Stimulated activated CD4-positive, alpha-beta T cell treated with anti-CD3 and anti-CD28 coated beads, Interleukin-2, amount 100 ng/mL, for 48 hours (primary cell): Measurements from ENCODE around the gene TTC24.
"Not testable (repeated sequence)": the region's sequence is repeated elsewhere in the genome, so short reads cannot be mapped to it uniquely, and the experiment has no call there.

Source experiments
- DNase-seq, 2 donors: peaks; one replicate each; pipeline ENCODE4 v3.0.0-alpha.2; 2020

TTC24 gene

GRCh38 chr1:156590326-156591180, 11.0 kb downstream of the TTC24 start:
- DNase-seq, result no peak

DNA sequence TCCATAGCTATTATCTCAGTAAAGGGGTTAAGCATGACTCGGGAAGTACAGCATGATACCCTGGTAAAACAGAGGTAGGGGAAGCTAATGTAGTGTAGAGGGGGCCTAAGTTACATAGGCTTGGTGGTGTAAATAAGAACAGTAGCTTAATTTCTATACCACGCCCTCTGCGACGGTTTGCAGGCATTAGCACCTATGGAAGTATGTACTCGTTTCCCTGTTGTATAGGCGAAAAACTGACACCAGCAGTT, 11.6 kb downstream of the TTC24 start:
- DNase-seq, result no peak

DNA sequence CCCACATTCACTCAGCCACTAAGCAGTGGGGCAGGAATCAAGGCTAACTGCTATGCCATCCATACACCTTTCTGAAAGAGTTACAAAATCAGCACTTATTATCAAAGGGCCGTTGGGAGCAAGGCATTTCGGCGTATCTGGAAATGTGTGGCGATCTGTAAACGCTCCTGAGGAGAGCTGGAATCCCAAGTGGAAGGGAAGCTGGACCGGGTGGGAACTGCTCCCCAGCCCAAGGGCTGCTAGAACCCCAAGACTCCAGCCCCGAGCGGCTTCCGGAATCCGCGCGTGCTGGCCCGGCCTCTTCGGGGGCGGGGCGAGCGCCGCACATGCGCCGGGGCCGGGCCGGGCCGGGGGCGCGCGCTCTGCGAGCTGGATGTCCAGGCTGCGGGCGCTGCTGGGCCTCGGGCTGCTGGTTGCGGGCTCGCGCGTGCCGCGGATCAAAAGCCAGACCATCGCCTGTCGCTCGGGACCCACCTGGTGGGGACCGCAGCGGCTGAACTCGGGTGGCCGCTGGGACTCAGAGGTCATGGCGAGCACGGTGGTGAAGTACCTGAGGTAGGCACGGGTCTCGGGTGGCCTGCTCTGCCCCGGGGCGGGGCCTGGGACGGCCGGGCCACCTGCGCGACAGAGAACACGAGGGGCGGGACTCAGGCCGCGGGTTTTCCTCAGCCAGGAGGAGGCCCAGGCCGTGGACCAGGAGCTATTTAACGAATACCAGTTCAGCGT, 12.1 kb downstream of the TTC24 start, which contains the start of gene NAXE:
Gene NAXE, plus strand, starts transcription at position 345 of the 726 bp plus-strand sequence. Its CDS starts 29 bp downstream, at position 374.
- DNase-seq, result peak; percentile 65 to 69

DNA sequence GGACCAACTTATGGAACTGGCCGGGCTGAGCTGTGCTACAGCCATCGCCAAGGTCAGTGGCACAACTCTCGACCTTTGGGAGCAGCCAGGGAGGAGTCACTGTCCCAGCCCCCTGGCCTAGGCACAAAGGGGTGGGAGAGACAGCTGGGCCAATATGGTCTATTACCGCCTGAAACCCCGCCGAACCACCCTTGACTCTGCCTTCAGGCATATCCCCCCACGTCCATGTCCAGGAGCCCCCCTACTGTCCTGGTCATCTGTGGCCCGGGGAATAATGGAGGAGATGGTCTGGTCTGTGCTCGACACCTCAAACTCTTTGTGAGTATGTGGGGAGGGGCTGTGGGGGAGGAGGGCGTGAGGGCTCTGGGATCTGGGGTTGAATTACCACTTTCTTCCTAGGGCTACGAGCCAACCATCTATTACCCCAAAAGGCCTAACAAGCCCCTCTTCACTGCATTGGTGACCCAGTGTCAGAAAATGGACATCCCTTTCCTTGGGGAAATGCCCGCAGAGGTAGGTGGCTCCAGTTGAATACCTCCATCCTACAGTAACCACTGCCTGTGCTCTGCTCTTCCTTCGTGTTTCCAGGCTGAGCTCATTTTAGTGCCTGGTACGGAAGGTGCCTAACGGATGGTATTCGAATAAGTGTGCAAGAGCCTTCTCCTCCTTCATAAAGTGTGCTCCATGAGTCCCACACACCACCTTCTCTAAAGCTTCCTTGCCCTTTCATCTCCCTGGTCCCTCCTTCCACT, 12.8 kb downstream of the TTC24 start:
- DNase-seq, result no peak

- no peak for DNase-seq
Measured at GRCh38 chr1:156592910-156593660, 13.6 kb downstream of the TTC24 start.

DNA sequence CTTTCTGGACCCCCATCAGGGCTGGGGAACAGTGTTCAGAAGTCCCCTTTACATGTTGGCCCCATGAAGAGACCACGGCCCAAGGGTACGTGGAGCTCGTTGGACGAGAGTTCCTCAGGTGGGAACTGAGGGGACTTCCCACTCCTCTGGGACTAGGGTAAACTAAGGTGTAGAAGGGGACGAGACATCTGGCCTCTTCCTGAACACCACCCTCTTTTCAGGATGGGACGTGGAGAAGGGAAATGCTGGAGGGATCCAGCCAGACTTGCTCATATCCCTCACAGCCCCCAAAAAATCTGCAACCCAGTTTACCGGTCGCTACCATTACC, 14.1 kb downstream of the TTC24 start:
- no peak for DNase-seq

- no peak for DNase-seq
Measured at GRCh38 chr1:156594190-156594589, 14.7 kb downstream of the TTC24 start.

DNA sequence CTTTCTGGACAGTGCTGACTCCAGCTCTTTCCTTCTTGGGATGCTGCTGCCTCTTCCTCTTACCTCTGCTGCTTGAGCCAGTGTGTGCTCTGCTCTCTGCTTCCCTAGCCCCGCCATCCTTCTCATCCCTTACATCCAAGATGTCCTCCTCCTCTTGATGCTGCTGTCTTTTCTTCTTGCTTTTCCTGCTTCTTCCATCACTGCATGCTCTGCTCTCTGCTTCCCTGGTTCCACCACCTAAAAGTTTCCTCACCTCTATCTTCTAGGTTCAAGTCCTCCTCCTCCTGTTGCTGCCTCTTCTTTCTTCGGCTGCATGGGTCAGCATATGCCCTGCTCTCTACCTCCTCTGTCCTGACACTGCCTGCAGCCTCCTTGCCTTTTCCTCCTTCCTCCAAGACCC, 15.5 kb downstream of the TTC24 start:
- no peak for DNase-seq

DNA sequence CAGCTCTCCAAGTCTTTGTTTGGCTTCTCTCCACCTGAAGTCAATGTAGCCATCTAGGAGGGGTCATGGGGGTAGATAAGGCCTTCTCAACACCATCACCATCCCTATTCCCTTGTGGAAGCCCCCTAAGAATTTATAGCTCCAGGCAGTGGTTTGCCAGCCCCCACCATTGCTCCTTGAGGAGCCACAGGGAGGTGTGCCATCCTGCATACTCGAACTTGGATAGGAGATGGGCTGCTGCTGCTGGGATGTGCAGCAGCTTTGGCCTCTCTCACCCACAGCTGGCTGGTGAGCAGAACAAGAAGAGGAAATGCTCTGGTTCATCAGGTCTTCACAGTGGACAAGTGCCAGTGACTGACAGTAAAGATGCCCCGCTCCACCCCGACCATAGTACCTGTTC, 16.9 kb downstream of the TTC24 start:
- no peak for DNase-seq

DNA sequence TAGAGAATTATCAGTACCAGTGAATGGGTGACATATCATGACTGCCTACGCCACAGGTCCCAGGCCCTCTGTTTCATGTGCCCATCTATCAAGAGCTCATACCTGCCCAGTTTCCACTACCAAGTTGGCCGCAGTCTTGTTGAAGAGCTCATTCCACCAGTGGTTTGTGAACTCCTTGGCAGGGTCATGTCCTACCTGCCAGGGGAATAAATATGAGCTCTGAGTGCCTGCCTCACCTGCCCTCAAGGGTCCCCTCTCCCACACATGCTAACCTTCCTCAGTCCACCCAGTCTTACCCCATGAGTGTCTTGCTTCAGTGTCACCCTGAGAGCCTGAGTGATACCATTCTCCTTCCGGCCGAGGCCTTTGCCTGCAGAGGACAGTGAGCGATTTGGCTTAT, 18.6 kb downstream of the TTC24 start:
- DNase-seq, result no peak

DNA sequence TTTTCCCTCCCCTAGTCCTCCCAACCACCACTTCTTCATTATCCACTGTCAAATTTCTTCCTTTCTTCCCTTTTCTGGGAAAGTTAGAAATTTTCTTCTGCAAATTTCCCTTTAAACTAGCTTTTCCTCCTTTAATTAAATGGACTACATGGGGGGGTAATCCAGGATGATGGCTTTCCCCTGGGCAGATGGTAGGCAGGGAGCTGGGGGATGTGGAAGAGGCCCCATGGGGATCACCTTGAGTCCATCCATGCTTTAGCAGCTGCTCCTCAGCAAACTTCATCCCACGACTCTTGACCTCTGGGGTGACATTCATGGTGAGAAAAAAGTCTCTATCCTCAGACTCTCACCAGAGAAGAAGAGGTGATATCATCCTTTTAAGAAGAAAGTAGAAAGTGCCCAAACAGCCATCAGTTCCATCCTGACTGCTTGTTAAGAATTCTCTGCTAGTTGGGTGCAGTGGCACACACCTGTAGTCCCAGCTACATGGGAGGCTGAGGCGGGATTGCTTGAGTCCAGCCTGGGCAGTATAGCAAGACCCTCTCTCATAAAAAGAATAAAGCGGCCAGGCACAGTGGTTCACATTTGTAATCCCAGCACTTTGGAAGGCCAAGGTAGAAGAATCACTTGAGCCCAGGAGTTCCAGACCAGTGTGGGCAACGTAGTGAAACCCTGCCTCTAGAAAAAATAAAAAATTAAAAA, 19.4 kb downstream of the TTC24 start:
- DNase-seq, result no peak

GRCh38 chr1:156599811-156600210, 20.3 kb downstream of the TTC24 start:
- no peak for DNase-seq

GRCh38 chr1:156600733-156601121, 21.2 kb downstream of the TTC24 start:
- no peak for DNase-seq

DNA sequence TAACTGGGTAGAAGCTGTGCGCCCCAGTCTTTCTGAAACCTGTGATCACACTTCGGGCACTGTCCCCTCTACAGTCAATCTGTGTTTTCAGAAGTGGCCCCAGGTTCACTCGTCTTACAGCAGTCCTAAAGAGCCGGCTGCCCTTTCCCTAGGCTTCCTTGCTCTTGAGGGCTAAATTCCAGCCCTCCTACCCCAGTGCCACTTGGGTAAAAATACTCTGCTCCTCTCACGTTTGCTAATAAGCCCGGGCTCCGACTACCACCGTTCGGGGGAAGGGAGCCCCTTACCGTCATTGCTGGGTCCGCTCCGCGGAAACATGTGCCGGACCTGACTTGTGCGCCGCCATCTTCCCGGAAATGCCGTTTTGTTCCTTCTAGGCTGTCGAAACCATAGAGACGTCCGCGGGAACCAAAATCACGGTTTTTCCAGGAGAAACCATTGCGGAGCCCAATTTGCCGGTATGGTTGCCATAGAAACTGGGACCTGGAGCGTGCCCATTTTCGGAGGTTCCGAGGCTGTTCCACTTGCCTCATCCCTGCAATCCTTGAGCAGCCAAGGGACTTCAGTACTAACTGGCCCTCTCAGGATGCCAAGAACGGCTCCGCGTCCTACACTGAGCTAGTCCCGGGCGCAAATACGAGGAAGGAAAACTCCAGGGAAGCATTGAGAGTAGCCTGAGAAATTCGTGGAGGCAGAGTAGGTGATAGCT, 21.8 kb downstream of the TTC24 start, which contains the start of gene GPATCH4:
Gene GPATCH4, minus strand, starts transcription at position 358 of the 709 bp plus-strand sequence.
- DNase-seq, result peak; percentile 67 to 72

- no peak for DNase-seq
Measured at GRCh38 chr1:156601892-156602291, 22.4 kb downstream of the TTC24 start.

DNA sequence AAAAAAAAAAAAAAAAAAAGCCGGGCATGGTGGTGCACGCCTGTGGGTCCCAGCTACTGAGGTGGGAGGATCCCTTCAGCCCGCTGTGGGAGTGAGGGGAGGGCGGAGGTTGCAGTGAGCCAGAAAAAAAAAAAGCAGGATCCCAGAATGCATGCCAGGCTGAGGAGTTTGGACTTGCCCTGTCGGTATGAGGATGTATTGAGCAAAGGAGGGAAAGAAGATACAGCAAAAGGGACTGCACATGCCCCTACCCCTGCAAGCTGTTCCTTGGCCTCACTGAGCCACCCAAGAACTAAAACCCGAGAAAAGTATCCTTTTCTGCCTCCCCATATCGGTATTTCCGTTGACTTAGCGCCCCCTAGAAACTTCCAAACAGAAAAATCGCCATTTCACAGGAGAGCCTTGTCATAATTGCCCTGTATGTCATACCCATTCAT, 23.1 kb downstream of the TTC24 start:
- DNase-seq, result no peak

DNA sequence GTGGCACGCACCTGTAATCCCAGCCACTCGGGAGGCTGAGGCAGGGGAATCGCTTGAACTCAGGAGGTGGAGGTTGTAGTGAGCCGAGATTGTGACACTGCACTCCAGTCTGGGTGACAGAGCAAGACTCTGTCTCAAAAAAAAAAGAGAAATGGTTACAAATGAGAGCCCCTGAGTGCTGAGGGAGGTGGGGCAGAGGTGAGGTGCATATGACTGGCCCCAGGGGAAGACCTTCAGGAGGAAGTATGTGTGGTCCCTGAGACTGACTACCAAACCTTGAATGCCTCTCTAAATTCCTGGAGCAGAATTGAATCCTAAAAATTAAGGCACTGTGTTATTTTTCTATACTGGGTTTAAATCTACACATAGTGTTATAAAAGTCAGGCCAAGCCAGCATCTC, 27.8 kb downstream of the TTC24 start:
- DNase-seq, result not testable (repeated sequence)

GRCh38 chr1:156608036-156608674, 28.6 kb downstream of the TTC24 start:
- peak in 1 of 2 donors; percentile 54 for DNase-seq

- no peak for DNase-seq
Measured at GRCh38 chr1:156608981-156609380, 29.5 kb downstream of the TTC24 start.

DNA sequence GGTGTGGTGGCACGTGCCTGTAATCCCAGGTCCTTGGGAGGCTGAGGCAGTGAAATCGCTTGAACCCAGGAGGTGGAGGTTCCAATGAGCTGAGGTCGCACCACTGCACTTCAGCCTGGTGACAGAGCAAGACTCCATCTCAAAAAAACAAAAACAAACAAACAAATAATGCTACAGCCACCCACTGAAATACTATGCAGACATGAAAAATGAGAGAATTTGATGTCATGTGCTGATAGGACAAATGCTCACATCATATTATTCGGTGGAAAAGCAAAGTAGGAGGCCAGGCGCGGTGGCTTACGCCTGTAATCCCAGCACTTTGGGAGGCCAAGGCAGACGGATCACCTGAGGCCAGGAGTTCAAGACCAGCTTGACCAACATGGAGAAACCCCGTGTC, 30.5 kb downstream of the TTC24 start:
- not testable (repeated sequence) for DNase-seq

- no peak for DNase-seq
Measured at GRCh38 chr1:156612666-156613065, 33.1 kb downstream of the TTC24 start.
